NCI-H2196 treated with DMSO at 0.1 percent for 48 hours (cell line): ENCODE data around the gene EARS2.
"Not testable (repeated sequence)": the region's sequence is repeated elsewhere in the genome, so short reads cannot be mapped to it uniquely, and the experiment has no call there.

Source experiments
- DNase-seq: peaks from one replicate; lab custom pipeline; 2025; ENCODE audit not compliant: unreplicated experiment; lab: John Stamatoyannopoulos, UW

Gene EARS2

DNA sequence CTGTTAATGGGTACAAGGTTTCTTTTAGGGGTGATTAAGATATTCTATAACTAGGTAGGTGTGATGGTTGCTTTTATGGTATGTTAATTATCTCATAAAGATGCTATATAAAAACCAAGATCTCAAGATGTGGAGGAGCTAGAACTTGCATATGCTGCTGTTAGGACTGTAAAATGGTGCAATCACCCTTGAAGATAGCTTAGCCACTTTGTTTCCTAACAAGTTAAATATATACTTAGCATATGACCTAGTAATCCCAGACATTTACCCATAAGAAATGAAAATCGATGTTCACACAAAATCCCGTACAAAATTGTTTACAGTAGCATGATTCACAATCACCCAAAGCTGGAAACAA lies 71.9 kb downstream of the EARS2 start:
- no peak for DNase-seq

DNA sequence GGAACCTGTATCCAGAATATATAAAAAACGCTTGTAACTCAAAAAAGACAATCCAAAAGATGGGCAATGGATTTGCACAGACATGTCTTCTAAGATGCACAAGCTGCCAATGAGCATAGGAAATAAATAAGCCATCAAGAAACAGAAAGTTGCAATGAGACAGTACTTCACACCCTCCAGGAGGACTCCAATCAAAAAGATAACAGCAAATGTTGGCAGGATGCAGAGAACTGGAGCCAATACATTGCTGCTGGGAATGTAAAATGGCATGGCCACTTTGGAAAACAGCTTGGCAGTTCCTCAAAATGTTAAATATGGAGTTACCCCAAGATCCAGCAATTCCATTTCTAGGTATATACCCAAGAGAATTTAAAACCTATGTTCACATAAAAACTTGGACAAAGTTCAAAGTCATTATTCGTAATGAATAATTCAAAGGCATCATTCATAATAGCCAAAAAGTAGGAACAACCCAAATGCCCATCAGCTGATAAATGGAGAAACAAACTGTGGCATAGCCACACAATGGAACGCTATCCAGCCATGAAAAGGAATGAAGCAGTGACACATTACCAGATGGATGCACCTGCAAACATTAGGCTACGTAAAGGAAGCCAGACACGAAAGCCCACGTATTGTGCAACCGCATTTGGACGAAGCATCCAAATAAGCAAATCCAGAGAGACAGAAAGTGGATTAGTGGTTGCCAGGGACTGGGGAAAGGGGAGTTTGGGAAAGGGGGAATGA lies 72.5 kb downstream of the EARS2 start:
- DNase-seq: no peak

DNA sequence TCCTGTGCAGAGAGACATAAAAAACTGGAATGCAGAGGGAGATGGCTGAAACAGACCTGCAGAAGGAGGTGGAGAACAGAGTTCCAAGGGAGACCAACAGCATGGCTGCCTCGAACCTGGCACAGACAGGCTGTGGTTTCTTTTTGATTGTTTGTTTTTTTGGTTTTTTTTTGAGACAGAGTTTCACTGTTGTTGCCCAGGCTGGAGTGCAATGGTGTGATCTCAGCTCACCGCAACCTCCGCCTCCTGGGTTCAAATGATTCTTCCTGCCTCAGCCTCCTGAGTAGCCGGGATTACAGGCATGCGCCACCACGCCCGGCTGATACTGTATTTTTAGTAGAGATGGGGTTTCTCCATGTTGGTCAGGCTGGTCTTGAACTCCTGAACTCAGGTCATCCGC lies 73.7 kb downstream of the EARS2 start:
- DNase-seq: not testable (repeated sequence)

DNA sequence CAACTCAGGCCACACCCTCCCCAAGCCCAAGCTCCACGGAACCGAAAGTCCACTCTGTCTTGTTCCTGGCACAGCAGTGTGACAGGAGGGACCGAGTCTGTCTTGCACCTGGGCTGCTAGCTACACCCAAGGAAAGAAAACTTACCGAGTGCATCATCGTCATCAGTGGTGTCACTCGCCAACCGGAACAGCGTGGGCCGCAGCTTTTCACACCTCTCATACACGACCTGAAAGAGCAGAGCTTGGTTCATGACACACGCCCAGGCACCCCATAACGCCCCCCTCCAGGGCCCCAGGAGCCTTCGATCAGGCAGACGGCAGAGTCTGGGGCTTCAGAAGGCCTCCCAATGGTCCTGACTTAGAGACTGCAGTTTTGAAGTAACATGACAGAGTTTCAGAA lies 74.4 kb downstream of the EARS2 start:
- no peak for DNase-seq

DNA sequence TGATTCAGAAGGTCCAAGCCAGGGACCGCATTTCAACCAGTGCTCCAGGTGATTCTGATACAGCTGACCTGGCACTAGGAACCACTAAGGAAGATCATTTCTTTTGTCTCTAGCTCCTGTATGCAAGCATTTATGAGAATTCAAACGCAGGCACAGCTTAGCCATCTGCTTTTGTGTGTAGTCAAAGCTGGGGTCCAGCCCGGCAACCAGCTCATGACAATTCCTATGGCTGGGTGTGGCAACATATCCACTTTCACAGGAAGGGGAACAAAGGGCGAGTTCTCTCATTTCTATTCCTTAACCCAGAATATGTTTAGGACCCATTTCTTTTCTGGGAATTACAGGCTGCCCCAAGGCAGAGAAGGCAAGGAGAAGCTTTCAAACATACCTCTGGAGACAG lies 76.9 kb downstream of the EARS2 start:
- no peak for DNase-seq

DNA sequence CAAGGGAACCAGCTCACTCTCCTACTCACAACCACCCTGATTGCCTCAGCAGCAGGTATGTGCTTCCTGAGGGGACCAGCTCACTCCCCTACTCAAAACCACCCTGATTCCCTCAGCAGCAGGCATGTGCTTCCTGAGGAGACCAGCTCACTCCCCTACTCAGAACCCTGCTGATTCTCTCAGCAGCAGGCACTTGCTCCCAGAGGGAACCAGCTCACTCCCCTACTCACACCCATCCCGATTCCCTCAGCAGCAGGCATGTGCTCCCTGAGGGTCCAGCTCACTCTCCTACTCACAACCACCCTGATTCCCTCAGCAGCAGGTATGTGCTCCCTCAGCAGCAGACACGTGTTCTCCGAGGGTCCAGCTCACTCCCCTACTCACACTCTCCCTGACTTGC lies 78.0 kb downstream of the EARS2 start:
- no peak for DNase-seq

DNA sequence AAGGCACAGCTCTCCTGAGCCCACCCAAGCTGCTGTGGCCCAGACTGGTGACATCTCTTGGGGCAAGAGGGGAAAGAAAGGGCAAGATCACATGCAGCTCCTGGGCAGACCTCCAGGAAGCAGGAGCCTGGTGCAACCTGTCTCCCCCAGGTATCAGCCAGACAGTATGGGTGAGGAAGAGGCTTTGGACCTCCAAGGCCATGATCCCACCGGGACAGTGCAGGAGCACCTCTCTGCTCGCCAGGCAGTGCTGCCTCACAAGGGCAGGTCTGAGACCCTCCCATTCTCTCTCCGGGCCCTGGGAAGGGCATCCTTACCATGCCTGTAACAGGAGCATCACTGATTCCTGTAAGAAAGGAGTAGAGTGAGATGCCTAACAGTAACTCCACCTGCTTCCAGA lies 78.6 kb downstream of the EARS2 start:
- no peak for DNase-seq

DNA sequence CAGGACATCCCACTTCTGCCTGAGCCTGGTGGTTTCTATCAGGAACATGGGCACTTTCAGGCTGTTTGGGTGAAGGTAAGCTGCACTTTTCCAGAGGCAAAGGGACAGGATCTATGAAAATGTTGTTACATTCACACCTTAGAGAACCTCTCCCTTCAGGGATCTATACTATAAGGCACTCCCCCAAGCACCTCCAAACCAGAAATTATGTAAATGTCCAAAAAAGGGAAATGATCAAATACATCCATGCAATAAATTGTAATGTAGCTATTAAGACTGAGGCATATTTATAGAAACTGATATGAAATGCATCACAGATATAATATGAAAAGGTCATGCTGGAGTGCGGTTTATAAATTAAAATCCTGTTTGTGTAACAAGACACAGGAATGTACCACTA lies 80.9 kb downstream of the EARS2 start:
- DNase-seq: no peak
